GM12892 (cell line): ENCODE data around the gene KLHDC10.
"Not testable (repeated sequence)": the region's sequence is repeated elsewhere in the genome, so short reads cannot be mapped to it uniquely, and the experiment has no call there.

ENCODE experiments used
- DNase-seq: peaks from one replicate; pipeline ENCODE4 v3.0.0; 2011; ENCODE audit not compliant: insufficient read length
- FAIRE-seq: peaks from 2 replicates; lab custom pipeline; 2011; peaks lifted over from hg19 to GRCh38; lab: Jason Lieb, UNC
- POLR2A ChIP-seq: IDR thresholded peaks from 2 replicates; pipeline ENCODE4 v1.6.1; 2011; ENCODE audit warnings: low read depth, low read length, control low read depth
- POLR2AphosphoS5 ChIP-seq: IDR thresholded peaks from 2 replicates; pipeline ENCODE4 v1.6.1; 2011; ENCODE audit warnings: low read depth, low read length, control low read depth
- TAF1 ChIP-seq: IDR thresholded peaks from 2 replicates; pipeline ENCODE4 v1.6.1; 2011; ENCODE audit warnings: low read depth, mild to moderate bottlenecking, control low read depth, low read length, borderline replicate concordance

KLHDC10 gene

DNA sequence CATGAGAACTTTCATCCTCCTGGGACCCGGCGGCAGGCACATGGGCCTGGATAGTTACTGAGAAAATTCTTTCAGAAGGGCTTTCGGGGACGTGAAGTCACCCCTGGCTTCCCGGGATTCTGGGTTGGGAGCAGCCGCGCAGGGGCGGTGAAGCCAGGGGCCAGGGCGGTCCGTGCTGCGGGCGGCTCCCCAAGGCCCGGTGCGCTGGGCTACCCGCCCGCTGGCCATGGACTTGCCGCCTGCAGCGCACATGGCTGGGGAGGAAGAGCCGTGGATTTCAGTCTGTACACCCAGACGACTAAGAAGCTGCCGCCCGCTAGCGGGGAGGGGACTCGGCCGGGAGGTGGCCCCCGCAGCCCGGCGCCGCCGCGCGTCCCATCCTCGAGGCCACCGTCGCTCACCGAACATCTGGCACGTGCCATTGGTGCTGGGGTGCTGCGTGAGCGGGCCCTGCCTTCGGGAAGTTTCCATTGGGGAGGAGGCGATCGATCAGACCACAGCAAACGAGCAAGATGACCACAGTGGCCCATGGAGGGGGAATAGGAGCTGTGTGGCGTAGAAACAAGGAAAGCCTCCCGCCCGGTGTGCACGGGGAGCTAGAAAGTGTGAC, 70.3 kb downstream of the KLHDC10 start:
- FAIRE-seq (no peak), DNase-seq (no peak)
- no peak for TF ChIP-seq TAF1
- no peak for TF ChIP-seq POLR2AphosphoS5
- TF ChIP-seq POLR2A = no peak

DNA sequence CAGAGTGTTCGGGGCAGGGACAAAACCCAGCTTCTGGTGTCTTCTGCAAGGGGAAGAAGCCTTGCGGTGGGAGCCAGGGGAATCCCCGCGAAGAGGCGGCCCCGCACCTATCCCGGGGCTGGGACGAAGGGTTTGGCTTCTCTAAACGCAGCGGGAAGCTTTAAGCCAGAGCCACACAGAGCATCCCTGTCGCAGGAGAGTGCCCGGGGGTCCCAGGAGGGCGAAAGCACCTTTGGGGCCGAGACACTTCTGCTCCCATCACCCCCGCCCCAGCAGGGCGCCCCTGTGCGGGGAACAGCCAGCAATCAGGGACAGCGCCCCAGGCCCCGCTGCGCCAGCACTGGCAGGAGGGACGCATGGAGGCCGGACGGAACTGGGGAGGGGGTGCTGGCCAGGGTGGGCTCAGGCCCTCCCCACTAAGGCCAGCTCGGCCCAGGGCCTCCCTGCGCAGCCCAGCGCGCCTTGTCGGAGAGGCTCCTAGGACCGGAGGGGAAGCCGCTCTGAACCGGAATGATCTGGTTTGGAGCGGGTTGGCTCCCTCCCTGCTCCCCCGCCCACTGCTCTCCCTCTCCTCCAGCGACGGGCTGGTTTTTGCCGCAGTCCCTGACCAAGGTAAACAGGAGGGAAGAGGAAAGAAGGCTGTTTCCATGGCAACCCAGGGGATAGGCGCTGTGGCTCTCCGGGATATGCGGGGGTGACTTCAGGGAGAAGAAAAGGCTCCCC, 71.0 kb downstream of the KLHDC10 start:
- 0 out of 2 replicates have a peak, but pooled peaks have one; percentile 13 for TF ChIP-seq TAF1
- no peak for TF ChIP-seq POLR2AphosphoS5
- no peak for TF ChIP-seq POLR2A
- FAIRE-seq (no peak), DNase-seq (no peak)

DNA sequence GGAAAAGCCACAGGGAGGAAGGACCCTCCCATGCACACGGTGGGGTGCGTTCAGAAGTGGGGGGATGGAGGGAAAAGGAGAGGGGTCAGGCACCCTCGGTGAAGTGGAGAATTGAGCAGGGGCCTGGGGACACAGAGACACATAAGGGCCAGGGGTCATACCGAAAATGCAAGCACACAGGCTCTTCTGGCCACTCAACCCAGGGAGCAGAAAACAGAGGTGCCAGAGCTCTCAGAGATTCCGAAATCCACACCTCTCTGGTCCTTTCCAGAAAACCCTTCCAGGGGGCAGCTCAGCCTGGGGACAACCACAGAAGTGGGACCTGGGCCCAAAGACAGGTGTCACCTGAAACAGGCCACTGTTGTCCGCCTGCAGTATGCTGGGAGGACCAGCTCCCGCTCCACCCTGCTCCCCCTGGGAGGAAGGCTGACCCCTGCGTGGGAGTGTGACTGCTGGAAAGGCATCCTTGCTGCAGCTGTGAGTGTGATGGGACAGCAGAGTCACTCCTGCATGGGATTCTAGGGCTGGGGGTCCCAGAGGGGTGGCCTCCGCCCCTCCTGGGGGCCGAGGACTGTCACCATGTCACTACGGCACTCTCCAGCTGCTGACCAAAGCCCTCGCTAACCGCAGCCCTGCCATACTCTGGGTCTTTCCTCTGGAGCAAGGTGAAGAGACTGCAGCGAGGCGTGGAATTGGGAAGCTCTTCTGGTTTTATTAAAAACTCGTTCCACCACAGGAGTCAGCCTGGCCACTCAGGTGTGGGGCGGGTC, 71.7 kb downstream of the KLHDC10 start:
- no peak for DNase-seq
- no peak for FAIRE-seq
- TF ChIP-seq TAF1 = no peak
- no peak for TF ChIP-seq POLR2A
- no peak for TF ChIP-seq POLR2AphosphoS5

DNA sequence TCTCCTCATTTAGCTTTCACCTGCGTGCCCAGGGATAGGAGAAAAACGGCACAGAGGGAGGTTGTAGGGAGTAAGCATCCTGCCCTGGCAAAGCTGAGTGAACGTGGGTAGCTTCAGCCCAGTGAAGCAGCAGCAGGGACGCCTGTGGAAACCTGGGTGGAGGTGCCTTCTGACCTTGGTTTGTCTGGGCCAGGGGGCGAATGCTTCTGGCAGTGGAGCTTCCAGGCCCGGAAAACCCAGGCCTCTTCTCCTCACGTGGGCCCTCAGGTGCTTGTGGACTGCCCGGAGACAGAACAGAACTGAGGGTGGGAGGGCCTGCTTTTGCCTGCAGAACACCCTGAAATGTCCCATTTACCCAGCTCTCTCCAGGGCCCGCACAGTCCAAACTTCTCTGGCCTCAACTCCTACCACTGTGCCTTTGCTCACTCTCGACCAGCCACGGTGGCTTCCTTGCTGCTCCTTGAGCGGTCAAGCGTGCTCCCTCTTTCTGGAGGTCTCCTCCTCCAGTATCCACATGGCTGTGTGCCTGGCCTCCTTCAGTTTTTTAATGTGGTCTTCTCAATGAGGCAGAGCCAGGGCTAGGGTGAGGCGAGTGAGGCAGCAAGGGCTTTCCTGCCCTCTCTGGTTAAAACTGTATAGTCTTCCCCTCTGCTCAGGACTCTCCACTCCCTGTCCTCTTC, 72.5 kb downstream of the KLHDC10 start:
- no peak for TF ChIP-seq TAF1
- no peak for TF ChIP-seq POLR2AphosphoS5
- no peak for TF ChIP-seq POLR2A
- no peak for FAIRE-seq
- no peak for DNase-seq

DNA sequence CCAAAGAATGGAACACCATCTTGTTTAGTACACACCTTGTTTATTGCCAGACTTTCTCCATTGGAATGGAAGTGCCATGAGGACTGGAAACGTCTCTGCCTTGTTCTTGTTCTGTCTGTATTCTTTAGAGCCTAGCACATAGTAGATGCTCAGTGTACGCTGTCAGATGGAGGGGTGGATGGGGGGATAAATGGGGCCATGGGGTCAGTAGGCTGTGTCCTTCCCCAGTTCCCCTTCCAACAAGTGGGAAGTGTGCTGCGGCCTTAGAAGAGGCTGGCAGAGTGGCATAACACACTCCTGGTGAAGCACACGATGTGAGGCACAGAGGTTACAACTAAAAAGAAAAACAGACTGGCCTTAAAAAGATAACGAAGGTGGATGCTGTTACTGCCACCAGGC, 73.0 kb downstream of the KLHDC10 start:
- TF ChIP-seq POLR2A = no peak
- no peak for TF ChIP-seq POLR2AphosphoS5
- FAIRE-seq (no peak), DNase-seq (no peak)

DNA sequence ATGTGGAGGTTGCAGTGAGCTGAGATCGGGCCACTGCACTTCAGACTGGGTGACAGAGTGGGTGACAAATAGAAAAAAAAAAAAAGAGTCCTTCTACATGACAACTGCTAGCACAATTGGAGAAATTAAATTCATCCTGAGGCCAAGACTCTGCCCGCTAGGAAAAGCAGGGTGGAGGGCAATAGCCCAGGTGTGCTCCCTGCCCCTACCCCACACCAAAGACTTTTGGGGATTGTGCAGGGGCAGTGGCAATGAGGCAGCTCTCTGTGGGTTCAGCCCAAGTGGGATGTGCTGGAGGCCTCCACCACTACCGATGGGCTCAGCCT, 73.6 kb downstream of the KLHDC10 start:
- DNase-seq = no peak
- TF ChIP-seq POLR2A = no peak
- no peak for TF ChIP-seq TAF1
- TF ChIP-seq POLR2AphosphoS5 = no peak
- no peak for FAIRE-seq

DNA sequence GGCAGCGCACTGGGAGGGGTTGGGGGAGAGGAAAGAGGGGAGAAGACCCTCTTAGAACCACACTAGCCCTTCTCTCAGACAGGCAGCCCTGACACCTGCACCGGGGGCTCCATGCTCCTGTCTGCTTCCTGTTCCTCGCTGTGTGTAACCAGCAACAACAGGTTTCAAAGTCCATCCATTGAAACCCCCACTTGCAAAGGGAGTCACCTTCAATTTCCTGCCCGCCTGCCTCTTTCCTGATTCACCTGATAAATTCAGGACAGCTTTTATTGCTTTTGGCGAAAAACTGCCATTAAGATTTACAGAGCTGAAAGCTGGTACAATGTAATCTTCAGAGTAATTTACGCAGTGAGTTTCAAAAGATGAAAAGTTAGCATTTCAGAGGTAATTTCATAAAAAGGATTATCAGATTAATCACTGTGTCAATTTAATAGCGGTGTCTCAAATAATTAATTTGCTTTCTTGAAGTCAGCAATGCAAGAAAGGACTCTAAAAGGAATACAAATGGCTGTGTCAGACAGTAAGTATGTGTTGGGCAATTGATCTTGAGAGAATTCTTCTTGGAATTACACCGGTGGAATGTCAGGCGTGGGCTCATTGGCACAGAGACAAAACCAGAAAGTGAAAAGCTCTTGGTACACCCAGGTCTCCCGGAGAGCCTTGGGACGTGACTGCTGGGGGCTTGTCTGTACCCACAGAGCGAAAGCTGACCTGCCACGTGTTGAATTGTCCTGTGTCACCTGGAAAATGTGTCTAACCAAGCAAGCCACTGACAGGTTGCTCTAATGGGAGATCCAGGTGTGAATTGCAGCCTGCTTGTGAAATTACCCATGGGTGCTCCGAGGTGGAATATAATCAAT, 74.2 kb downstream of the KLHDC10 start:
- no peak for DNase-seq
- no peak for FAIRE-seq
- TF ChIP-seq POLR2AphosphoS5 (no peak), TAF1 (no peak), POLR2A (no peak)

DNA sequence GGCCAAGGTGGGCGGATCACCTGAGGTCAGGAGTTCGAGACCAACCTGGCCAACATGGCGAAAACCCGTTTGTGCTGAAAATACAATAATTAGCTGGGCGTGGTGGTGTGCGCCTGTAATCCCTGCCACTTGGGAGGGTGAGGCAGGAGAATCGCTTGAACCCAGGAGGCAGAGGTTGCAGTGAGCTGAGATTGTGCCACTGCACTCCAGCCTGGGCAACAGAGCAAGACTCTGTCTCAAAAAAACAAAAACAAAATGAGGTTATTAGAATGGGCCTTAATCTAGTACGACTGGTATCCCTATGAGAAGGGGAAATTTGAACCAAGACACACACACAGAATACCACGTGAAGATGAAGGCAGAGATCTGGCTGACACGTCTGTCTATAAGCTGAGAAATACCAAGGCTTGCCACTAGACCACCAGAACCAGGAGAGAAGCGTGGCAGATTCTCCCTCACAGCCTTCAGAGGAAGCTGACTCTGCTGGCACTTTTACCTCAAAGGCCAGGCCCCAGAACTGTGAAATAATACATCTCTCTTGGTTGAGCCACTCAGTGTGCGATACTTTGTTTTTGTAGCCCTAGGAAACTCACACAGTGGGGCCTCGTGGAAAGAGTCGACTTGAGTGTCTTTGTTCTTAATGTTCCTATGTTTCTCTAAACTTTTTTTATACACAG, 75.2 kb downstream of the KLHDC10 start:
- TF ChIP-seq POLR2AphosphoS5 (no peak), POLR2A (no peak), TAF1 (no peak)
- DNase-seq = no peak
- FAIRE-seq = no peak

- not testable (repeated sequence) for DNase-seq, FAIRE-seq
These were observed 75.8 kb downstream of the KLHDC10 start for GRCh38 chr7:130146142-130146541.

- no peak for DNase-seq
- no peak for FAIRE-seq
- TF ChIP-seq POLR2A (no peak), POLR2AphosphoS5 (no peak), TAF1 (no peak)
These were observed 76.5 kb downstream of the KLHDC10 start for GRCh38 chr7:130146693-130147405.

GRCh38 chr7:130147710-130148325, 77.5 kb downstream of the KLHDC10 start:
- DNase-seq (no peak), FAIRE-seq (no peak)
- no peak for TF ChIP-seq TAF1
- TF ChIP-seq POLR2AphosphoS5 = no peak
- no peak for TF ChIP-seq POLR2A
